ENCODE measurements around the gene SOAT1.
"Not testable (repeated sequence)": the region's sequence is repeated elsewhere in the genome, so short reads cannot be mapped to it uniquely, and the experiment has no call there.

The SOAT1 gene

DNA sequence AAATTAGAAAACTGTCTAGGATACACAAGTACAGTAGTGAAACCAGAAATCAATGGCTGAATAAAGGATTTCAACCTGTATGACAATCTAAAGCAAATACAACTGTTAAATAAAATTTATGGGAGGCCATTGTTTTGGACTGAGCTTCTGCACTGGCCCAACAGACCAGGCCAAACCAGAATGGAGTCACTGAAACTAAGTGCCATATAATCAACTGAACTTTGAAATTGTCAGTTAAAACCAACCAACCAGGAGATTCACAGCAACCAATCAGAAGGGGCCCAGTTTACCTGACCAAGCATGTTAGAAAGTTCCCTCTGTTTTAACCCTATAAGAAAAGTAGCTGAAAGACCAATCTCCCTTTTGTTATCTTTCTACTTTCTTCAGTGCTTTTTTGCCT, 30.5 kb upstream of the SOAT1 start:
- TF ChIP-seq, protein P1, sequence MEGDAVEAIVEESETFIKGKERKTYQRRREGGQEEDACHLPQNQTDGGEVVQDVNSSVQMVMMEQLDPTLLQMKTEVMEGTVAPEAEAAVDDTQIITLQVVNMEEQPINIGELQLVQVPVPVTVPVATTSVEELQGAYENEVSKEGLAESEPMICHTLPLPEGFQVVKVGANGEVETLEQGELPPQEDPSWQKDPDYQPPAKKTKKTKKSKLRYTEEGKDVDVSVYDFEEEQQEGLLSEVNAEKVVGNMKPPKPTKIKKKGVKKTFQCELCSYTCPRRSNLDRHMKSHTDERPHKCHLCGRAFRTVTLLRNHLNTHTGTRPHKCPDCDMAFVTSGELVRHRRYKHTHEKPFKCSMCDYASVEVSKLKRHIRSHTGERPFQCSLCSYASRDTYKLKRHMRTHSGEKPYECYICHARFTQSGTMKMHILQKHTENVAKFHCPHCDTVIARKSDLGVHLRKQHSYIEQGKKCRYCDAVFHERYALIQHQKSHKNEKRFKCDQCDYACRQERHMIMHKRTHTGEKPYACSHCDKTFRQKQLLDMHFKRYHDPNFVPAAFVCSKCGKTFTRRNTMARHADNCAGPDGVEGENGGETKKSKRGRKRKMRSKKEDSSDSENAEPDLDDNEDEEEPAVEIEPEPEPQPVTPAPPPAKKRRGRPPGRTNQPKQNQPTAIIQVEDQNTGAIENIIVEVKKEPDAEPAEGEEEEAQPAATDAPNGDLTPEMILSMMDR (IDR thresholded peaks at IDR 0.05; ENCODE audit: low read depth, low read length): no peak
- DNase-seq (ENCODE audit: extremely low read depth, low read depth): no peak

DNA sequence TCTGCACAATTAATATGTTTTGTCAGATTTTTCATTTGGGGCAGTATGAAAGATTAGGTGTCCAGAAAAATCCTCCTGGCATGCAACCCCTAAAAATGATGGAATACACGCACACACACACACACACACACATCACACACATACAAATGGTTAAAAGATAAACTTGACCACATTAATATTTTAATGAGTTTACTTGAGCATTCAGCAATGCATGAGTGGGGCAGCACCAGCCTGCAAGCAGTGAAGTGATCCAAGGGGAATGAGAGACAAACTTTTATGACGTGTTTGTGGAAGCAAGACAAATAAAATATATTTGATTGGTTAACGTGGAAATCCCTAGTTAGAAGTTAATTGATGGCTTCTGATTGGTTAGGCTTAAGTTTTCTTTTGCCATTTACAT, 29.1 kb upstream of the SOAT1 start:
- TF ChIP-seq, protein P1 (IDR thresholded peaks at IDR 0.05; ENCODE audit: low read depth, low read length): no peak
- no peak for DNase-seq (ENCODE audit: extremely low read depth, low read depth)

DNA sequence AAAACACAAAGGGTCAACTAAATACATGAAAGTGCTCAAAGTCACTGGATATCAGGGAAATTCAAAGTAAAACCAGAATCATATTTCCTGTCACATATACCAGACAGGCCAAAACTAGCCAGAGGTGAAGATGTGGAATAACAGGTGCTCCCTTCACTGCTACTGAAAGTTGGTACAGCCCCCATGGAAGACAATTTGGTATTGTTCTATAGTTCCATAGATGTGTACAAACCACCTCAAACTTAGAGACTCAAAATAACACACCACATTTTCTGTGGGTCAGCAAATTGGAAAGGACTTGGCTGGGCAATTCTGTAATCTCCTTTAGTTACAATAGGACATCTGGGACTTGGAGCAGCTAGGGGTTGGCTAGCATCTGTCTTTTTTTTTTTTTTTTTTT, 24.5 kb upstream of the SOAT1 start:
- TF ChIP-seq, protein P1 (IDR thresholded peaks at IDR 0.05; ENCODE audit: low read depth, low read length): no peak
- no peak for DNase-seq (ENCODE audit: extremely low read depth, low read depth)

DNA sequence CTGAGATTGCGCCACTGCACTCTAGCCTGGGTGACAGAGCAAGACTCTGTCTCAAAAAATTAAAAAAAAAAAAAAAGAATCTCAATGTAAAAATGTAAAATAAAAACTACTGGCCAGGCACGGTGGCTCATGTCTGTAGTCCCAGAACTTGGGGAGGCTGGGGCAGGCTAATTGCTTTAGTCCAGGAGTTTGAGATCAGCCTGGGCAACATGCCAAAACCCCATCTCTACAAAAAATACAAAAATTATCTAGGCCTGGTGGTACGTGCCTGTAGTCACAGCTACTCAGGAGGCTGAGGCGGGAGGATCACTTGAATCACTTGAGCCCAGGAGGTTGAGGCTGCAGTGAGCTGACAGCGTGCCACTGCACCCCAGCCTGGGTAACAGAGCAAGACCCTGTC, 19.2 kb upstream of the SOAT1 start:
- DNase-seq (ENCODE audit: extremely low read depth, low read depth): not testable (repeated sequence)

DNA sequence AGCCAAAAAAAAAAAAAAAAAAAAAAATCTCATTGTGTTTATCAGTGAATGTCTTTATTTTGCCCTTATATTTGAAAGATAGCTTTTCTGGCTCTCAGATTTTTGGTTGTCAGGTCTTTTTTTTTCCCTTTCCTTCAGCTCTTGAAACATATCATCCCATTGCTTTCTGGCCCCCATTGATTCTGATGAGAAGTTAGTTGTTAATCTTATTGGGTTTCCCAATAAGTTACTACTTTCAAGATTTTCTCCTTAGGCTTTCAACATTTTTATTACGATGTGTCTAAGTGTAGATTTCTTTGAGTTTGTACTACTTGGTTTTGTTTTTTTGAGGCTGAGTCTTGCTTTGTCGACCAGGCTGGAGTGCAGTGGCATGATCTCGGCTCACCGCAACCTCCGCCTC, 14.7 kb upstream of the SOAT1 start:
- no peak for DNase-seq (ENCODE audit: extremely low read depth, low read depth)
- TF ChIP-seq, protein P1 (IDR thresholded peaks at IDR 0.05; ENCODE audit: low read depth, low read length): no peak

DNA sequence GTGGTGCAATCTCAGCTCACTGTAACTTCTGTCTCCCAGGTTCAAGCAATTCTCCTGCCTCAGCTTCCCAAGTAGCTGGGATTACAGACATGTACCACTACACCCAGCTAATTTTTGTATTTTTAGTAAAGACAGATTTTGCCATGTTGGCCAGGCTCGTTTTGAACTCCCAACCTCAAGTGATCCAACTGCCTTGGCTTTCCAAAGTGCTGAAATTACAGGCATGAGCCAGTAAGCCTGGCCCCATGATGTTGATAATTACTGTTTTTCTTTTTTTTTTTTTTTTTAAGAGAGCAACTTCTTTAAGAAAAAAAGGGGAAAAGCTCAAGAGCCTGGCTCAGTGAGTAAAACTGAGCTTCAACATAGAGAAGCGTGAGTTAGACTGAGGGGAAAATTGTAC, 9.6 kb upstream of the SOAT1 start:
- no peak for DNase-seq (ENCODE audit: extremely low read depth, low read depth)
- TF ChIP-seq, protein P1 (IDR thresholded peaks at IDR 0.05; ENCODE audit: low read depth, low read length): no peak

DNA sequence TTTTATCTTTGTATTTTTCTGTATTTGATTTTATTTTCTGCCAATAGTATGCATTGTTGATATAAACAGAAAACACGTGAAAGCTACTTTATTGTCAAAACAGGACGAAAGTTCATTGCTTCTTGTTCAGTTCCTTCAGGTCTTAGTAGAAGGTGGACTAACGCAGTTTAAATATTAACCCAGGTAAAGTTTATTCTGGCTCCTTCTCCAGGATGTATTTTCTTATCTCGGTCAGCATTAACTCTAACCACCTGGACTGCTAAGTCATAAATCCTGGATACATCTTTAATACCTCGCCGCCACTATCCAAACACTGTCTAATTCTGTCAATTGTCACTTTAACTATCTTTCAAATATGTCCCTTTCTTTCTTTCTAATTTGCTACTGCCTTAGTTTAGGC, 5.7 kb upstream of the SOAT1 start:
- no peak for DNase-seq (ENCODE audit: extremely low read depth, low read depth)

DNA sequence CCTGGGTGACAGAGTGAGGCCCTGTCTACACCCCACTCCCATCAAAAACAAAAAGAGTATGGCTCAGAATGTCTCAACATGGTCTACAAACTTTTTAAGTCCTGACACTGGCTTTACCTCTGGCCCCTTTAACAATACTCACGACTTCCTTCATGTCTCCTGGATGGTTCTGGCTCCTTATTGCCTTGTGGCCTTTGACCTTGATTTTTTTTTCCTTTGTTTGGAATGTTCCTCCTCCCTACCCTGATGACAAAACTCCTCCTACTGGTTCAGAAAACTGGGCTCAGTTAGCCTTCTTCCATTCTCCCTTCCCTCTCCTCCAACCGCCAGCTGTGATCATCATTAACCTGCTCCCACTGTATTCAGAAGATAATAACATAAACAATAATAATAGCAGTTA, 4.6 kb upstream of the SOAT1 start:
- DNase-seq (ENCODE audit: extremely low read depth, low read depth): no peak
- TF ChIP-seq, protein P1 (IDR thresholded peaks at IDR 0.05; ENCODE audit: low read depth, low read length): no peak

More for the DNA sequence above, 5.7 kb upstream of the SOAT1 start:
- TF ChIP-seq, protein P1 (IDR thresholded peaks at IDR 0.05; ENCODE audit: low read depth, low read length): no peak

Data from AG09319 (cell line).